Smooth muscle cell (in vitro differentiated cells): Measurements from ENCODE around the gene CNKSR1. TPM values are rescaled to one million over a fixed set of nuclear protein-coding genes. Genes with fewer than 3 reads are reported as not detected.
A peak's percentile ranks its signal among the peaks of the same experiment; 100 is the strongest.

Experiments
- DNase-seq: peaks from one replicate; lab custom pipeline; 2025; ENCODE audit not compliant: unreplicated experiment; lab: John Stamatoyannopoulos, UW
- H2AFZ ChIP-seq: fragments of 200-600 bp; sonication (generic); 2 replicates; pipeline ENCODE4 v1.6.0; 2016; ENCODE audit warnings: antibody characterized with exemption, low read depth, mild to moderate bottlenecking
- H3F3A ChIP-seq: fragments of 200-600 bp; sonication (generic); 2 replicates; pipeline ENCODE4 v1.6.0; 2017; ENCODE audit warnings: antibody characterized with exemption, low read depth
- H3K27ac ChIP-seq: fragments of 200-600 bp; sonication (generic); 2 replicates; pipeline ENCODE4 v1.5.1; 2016; ENCODE audit warnings: low read depth, mild to moderate bottlenecking
- H3K27me3 ChIP-seq: fragments of 200-600 bp; sonication (generic); 2 replicates; pipeline ENCODE4 v1.6.1; 2016; ENCODE audit warnings: low read depth, mild to moderate bottlenecking
- H3K36me3 ChIP-seq: fragments of 200-600 bp; sonication (generic); 2 replicates; pipeline ENCODE4 v1.5.1; 2016; ENCODE audit warnings: low read depth
- H3K4me1 ChIP-seq: fragments of 200-600 bp; sonication (generic); 2 replicates; pipeline ENCODE4 v1.5.1; 2016; ENCODE audit warnings: low read depth
- H3K4me2 ChIP-seq: fragments of 200-600 bp; sonication (generic); 2 replicates; pipeline ENCODE4 v1.6.0; 2016; ENCODE audit warnings: mild to moderate bottlenecking
- H3K4me3 ChIP-seq: fragments of 200-600 bp; sonication (generic); 2 replicates; pipeline ENCODE4 v1.5.1; 2016; ENCODE audit warnings: mild to moderate bottlenecking
- H3K79me2 ChIP-seq: fragments of 200-600 bp; sonication (generic); 2 replicates; pipeline ENCODE4 v1.6.0; 2016; ENCODE audit warnings: low read depth, mild to moderate bottlenecking
- H3K9ac ChIP-seq: fragments of 200-600 bp; sonication (generic); 2 replicates; pipeline ENCODE4 v1.6.0; 2016; ENCODE audit warnings: low read depth
- H3K9me3 ChIP-seq: fragments of 200-600 bp; sonication (generic); replicated peaks from 2 replicates; pipeline ENCODE4 v1.5.1; 2016; ENCODE audit warnings: low read depth
- H4K20me1 ChIP-seq: fragments of 200-600 bp; sonication (generic); 2 replicates; pipeline ENCODE4 v1.6.0; 2016; ENCODE audit warnings: low read depth
- WGBS: methylation state at CpG from one replicate; pipeline ENCODE4 v1.1.7; 2016; ENCODE audit warnings: low lambda C conversion rate; 5-methylcytosine and 5-hydroxymethylcytosine counted together
- polyA plus RNA-seq: library from polyadenylated mRNA; unstranded; fragments of >200 nt; fragmentation: Nextera tagmentation; extraction: Ambion mirVana; gene quantifications from 2 replicates; pipeline ENCODE4 v1.2.1, GENCODE V29; 2016
- total RNA-seq: library from RNA; depleted of rRNA; stranded (reverse); fragments of >200 nt; gene quantifications from 2 replicates; pipeline ENCODE4 v1.2.3, GENCODE V29; 2014
- TF ChIP-seq, protein P1 (sequence below): fragments of 200-600 bp; sonication (generic); IDR thresholded peaks from 2 replicates; pipeline ENCODE4 v1.5.1; 2017; ENCODE audit warnings: borderline replicate concordance, mild to moderate bottlenecking, antibody characterized with exemption; ENCODE audit not compliant: insufficient read depth, poor library complexity, severe bottlenecking

The CNKSR1 gene
- total and polyA plus RNA-seq, 2 experiments from 2014 or later = 1.4 to 6.6 TPM

DNA sequence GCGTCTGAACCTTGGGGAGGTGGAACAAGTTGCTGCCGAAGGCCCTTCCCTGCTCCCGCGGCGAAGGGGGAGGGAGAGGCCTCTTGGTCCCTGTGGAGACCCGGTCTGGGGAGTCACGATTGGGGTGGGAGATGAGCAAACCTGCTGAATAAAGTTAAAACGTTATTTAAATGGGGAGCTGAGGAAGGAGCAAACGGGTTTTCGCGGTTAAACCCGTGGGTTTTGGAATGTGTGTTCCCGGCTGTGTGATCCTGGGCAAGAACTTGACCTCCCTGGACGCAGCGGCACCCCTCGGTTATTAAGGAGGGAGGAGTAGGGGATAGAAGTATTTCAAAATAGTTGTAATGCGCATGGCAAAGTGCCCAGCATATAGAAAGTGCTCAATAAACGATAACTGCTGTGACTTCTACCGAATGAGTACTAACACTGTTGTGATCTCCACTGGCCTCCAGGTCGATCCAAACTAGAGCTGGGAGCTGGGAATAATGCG is 15.0 kb upstream of the CNKSR1 start:
- TF ChIP-seq, protein P1, sequence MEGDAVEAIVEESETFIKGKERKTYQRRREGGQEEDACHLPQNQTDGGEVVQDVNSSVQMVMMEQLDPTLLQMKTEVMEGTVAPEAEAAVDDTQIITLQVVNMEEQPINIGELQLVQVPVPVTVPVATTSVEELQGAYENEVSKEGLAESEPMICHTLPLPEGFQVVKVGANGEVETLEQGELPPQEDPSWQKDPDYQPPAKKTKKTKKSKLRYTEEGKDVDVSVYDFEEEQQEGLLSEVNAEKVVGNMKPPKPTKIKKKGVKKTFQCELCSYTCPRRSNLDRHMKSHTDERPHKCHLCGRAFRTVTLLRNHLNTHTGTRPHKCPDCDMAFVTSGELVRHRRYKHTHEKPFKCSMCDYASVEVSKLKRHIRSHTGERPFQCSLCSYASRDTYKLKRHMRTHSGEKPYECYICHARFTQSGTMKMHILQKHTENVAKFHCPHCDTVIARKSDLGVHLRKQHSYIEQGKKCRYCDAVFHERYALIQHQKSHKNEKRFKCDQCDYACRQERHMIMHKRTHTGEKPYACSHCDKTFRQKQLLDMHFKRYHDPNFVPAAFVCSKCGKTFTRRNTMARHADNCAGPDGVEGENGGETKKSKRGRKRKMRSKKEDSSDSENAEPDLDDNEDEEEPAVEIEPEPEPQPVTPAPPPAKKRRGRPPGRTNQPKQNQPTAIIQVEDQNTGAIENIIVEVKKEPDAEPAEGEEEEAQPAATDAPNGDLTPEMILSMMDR = no peak
- Histone ChIP-seq H3K9ac (no peak overlapping the region), H3K9me3 (no peaks in the 10 kb centered on the region)

DNA sequence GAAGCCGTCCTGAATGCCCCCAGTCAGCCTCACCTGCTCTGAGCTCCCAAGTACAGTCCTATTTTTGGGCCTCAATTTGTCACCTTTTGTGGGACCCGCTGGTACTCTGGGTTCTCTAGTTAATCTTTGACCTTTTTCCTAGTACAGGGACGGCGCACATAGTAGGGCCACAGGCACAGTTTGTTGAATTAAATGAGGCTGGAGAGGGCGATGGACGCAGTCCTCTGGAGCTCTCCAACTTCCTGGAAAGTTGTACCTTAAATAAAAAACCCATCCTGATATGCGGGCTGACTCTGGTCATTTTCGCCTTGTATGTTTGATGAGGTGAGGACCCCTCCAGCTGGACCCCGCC is 13.6 kb upstream of the CNKSR1 start:
- Histone ChIP-seq H3K9me3 (no peaks in the 10 kb centered on the region), H3K4me2 (peak overlapping the region; percentile 88), H3K36me3 (no peaks in the 10 kb centered on the region), H3K4me3 (peak overlapping the region; percentile 55), H3K4me1 (peaks cover 20% of the 10 kb centered on the region), H3K79me2 (no peaks in the 10 kb centered on the region), H3K27ac (no peak overlapping the region), H3F3A (peaks cover 8% of the 10 kb centered on the region), H2AFZ (peak overlapping the region; percentile 69), H4K20me1 (no peaks in the 10 kb centered on the region), H3K27me3 (no peaks in the 10 kb centered on the region), H3K9ac (no peak overlapping the region)
- no peak for DNase-seq
- WGBS = 86% methylated on average over 9 of the region's 9 CpGs
- TF ChIP-seq, protein P1 = no peak

More for the DNA sequence above, 15.0 kb upstream of the CNKSR1 start:
- no peaks in the 10 kb centered on the region for H3K27me3 ChIP-seq
- H3K36me3 ChIP-seq = no peaks in the 10 kb centered on the region
- WGBS = 35% methylated on average over 21 of the region's 21 CpGs
- peak overlapping the region; percentile 91 for H3K4me2 ChIP-seq
- H3K27ac ChIP-seq = no peak overlapping the region
- H4K20me1 ChIP-seq = no peaks in the 10 kb centered on the region
- DNase-seq = no peak
- no peaks in the 10 kb centered on the region for H3K79me2 ChIP-seq
- H2AFZ ChIP-seq = peak overlapping the region; percentile 87
- H3K4me3 ChIP-seq = peak overlapping the region; percentile 50
- H3K4me1 ChIP-seq = peaks cover 20% of the 10 kb centered on the region
- peaks cover 8% of the 10 kb centered on the region for H3F3A ChIP-seq

DNA sequence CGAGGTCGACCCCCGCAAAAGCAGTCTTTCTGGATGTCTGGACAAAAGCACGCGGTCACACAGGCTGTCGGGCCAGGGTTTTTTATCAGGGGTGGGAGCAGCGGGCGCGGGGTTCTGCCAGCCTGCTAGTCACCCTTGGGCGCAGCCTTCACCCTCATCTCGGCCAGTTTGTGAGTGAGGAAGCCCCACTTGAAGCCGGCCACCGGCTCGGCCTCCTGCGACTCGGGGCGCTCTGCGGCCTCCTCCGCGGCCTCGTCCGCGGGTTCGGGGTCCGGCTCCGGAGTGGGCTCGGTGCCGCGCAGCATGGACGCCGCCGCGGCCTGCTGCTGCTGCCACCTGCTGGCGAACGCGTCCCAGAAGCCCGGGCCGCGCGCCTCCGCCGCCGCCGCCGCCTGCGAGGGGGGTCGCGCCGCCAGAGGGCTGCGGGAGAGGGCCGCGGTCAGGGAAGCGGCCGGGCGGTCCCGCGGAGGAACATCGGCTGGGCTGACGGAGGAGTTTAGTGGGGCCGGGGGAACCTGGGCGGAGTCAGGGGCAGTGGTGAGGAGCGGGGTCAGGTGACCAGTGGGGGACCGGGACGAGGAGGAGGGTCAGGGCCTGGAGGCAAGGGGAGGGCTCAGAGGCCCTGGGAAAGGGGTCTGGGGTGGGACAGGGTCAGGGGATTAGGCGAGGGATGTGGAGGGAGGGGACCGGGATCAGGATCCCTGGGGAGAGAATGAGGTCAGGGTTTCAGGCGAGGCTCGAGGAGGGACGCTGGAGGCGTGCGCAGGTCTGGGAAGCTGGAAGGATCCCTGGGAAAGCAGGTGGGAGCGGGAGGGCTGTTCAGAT is 13.0 kb upstream of the CNKSR1 start:
- peaks cover 8% of the 10 kb centered on the region for H3F3A ChIP-seq
- peak overlapping the region; percentile 55 for H3K4me3 ChIP-seq
- no peaks in the 10 kb centered on the region for H3K27me3 ChIP-seq
- DNase-seq = peak; percentile 9
- no peaks in the 10 kb centered on the region for H3K36me3 ChIP-seq
- no peak overlapping the region for H3K9ac ChIP-seq
- TF ChIP-seq, protein P1 = peak; percentile 71
- H2AFZ ChIP-seq = peak overlapping the region; percentile 69
- peak overlapping the region; percentile 88 for H3K4me2 ChIP-seq
- no peaks in the 10 kb centered on the region for H3K79me2 ChIP-seq
- no peaks in the 10 kb centered on the region for H4K20me1 ChIP-seq
- peaks cover 23% of the 10 kb centered on the region for H3K4me1 ChIP-seq
- H3K27ac ChIP-seq = no peak overlapping the region
- no peaks in the 10 kb centered on the region for H3K9me3 ChIP-seq
- WGBS = 13% methylated on average over 62 of the region's 72 CpGs
